HG03280 (cell line): ENCODE results near the gene SMIM14.
"Not testable (repeated sequence)": the region's sequence is repeated elsewhere in the genome, so short reads cannot be mapped to it uniquely, and the experiment has no call there.

ENCODE experiments used
- ATAC-seq: cut with Tn5 transposase; IDR thresholded peaks from one replicate; pipeline ENCODE4 v1.9.1; 2021; ENCODE audit warnings: mild to moderate bottlenecking, moderate library complexity; ENCODE audit not compliant: unreplicated experiment

The SMIM14 gene

DNA sequence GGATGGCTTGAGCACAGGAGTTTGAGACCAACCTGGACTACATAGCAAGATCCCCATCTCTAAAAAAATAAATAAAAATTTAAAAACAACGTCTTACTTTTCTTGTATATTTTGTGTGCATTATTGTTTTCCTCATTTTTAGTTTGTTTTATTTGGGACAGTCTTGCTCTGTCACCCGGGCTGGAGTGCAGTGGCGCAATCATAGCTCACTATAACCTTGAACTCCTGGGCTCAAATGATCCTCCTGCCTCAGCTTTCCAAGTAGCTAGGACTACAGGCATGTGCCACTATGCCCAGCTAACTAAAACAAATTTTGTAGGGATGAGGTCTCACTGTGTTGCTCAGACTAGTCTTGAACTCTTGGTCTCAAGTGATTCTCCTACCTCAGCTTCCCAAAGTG is 9.5 kb upstream of the SMIM14 start:
- ATAC-seq: no peak

DNA sequence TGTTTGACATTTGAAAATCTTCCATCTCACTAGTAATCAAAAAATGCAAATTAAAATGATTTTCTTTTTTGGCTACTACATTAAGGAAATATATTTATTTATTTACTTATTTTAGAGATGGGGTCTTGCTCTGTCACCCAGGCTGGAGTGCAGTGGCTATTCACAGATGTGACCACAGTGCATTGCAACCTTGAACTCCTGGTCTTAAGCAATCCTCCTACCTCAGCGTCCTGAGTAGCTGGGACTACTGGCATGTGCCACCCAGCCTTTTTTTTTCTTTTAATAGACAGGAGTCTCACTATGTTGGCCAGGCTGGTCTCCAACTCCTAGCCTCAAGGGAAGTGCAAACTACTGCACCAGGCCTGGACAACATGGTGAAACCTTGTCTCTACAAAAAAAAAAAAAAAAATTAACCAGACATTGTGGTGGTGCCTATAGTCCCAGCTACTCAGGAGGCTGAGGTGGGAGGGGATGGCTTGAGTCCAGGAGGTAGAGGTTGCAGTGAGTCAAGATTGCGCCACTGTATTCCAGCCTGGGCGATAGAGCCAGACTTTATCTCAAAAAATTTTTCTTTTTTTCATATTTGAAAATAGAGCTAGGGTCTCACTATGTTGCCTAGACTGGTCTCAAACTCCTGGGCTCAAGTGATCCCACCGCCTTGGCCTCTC is 4.4 kb upstream of the SMIM14 start:
- no peak for ATAC-seq

- ATAC-seq: no peak
Observed at GRCh38 chr4:39641451-39641850, 2.8 kb upstream of the SMIM14 start.

DNA sequence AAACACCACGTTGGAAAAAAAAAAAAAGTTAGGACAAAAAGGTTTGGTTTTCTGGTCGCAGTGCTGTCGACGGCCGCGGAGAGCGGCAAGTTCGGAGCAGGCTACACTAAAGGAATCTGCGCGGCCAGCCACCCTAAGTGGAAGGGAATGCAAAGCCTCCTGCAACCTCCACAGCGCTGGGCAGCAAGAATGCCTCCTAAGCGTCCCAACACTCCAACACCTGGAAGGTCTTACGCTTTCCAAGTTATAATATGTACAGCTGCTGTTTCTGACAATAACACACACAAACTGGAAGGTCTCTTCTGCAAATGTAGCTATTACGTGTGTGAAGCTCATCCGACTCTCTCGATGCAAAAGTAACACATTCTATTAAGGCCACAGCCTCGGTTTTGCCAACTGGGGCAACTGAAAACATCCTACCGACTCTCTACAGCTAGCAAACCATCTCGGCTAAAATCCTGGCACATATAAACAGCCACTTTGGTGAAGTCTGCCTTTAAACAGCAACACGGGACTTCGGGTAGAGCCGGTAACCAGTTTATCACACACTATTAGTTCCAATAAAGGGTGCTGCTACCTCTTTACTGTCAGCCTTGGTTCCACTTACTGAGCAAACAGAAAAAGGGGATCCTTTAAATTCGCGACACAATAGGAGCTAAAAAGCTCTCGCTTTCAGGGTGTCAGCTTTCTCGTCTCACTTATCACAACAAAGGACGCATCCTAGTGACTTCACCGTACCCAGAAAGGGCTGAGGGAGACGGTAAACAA is 895 bp downstream of the SMIM14 start:
- ATAC-seq: peak; percentile 4

GRCh38 chr4:39637221-39637585 is 1.5 kb downstream of the SMIM14 start:
- ATAC-seq: no peak

DNA sequence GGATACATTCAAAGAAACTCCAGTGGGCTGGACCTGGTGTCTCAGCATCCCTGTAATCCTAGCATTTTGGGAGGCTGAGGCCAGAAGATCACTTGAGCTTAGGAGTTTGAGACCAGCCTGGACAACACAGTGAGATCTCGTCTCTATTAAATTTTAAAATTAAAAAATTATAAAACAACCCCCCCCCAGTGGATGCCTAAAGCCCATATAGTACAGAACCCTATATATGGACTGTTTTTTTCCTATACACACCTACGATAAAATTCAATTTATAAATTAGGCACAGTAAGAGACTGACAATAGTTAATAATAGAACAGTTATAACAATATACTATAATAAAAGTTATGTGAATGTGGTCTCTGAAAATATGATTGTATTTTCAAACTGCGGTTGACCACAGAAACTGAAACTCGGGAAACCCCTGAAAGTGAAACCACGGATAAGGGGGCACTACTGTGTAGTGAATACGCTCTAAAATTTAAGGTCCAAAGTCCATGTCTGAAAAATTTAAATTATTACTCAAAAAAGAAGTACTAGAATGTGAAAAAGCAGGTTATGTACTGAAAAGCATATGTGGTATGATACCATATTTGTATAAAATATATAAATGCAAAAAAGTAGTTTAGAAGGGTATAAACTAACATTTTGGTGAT is 2.0 kb downstream of the SMIM14 start:
- no peak for ATAC-seq

DNA sequence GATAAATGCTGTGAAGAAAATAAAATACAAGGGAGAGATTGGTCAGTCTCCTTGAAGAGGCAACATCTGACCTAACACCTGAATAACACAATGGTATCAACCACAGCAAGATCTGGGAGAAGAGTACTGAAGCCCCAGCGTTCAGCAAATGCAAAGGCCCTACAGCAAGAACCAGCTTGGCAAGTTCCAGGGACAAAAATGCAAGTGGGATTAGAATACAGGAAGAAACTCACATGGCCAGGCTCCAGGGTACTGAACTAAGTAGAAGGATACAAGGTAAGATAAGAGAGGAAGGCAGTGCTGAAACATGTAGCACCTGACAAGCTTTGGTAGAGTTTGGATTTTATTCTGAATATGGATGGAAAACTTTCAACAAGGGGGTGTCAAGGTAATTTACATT is 3.6 kb downstream of the SMIM14 start:
- ATAC-seq: no peak

GRCh38 chr4:39631700-39632079 is 7.0 kb downstream of the SMIM14 start:
- peak; percentile 60 for ATAC-seq

- ATAC-seq: no peak
Observed at GRCh38 chr4:39627413-39627812, 11.3 kb downstream of the SMIM14 start.

- ATAC-seq: no peak
Observed at GRCh38 chr4:39626913-39627312, 11.8 kb downstream of the SMIM14 start.

- ATAC-seq: peak; percentile 57
Observed at GRCh38 chr4:39626261-39626660, 12.4 kb downstream of the SMIM14 start.

DNA sequence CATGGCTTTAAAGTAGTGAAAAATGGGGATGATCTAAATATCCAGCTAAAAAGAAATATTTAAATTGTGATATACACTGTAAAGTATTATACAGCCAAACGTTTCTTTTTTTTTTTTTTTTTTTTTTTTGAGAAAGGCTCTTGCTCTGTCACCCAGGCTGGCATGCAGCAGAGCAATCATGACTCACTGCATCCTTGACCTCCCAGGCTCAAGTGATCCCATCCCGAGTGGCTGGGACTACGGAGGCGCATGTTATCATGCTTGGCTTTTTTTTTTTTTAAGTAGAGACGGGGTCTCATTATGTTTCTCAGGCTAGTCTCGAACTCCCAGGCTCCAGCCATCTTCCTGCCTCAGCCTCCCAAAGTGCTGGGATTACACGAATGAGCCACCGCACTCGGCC is 17.1 kb downstream of the SMIM14 start:
- no peak for ATAC-seq

- no peak for ATAC-seq
Observed at GRCh38 chr4:39620551-39621313, 17.9 kb downstream of the SMIM14 start.

DNA sequence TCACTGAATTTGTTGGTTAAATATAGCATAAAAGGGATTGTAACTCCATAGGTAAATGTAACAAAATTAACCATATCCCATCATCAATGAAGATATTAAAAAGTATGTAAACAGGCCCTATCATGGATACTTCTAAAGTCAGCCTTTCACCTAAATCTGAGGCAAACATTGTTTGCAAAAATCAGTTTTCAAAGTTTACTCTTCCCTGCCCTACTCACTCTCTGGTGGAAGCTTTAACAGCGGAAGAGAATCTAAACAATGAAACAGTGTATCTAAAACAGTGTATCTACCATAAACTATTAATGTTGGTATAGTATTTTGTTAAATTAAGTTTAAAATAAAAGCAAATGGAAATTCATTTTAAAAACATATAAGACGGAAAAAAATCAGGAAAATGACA is 21.1 kb downstream of the SMIM14 start:
- ATAC-seq: no peak

- no peak for ATAC-seq
Observed at GRCh38 chr4:39616651-39617050, 22.0 kb downstream of the SMIM14 start.

- ATAC-seq: not testable (repeated sequence)
Observed at GRCh38 chr4:39616112-39616511, 22.6 kb downstream of the SMIM14 start.

- no peak for ATAC-seq
Observed at GRCh38 chr4:39614487-39615162, 24.0 kb downstream of the SMIM14 start.

DNA sequence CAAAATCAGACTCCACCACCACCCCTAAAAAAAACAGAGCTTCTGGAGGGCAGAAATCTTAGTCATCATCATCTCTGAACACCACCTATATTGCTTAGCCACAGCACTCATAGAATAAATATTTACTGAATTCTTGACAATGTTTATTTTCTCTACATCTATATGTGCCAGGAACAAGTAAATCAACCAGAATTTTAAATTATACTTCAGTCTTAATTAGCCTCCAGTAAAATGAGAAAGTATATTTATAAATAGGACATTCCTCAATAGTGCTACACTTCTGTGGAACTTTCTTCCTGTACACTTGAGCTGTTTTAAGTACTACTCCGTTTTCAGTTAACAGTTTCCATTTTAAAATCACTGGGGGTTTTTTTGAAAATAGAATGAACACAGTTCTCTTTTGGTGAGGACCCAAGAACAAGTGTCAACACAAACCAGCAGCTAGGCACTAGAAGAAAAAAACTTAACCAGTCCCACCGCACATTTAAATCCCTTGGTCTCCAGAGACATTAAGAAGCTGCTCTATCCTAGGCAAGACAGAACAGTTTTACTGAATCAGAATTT is 25.5 kb downstream of the SMIM14 start:
- ATAC-seq: no peak

DNA sequence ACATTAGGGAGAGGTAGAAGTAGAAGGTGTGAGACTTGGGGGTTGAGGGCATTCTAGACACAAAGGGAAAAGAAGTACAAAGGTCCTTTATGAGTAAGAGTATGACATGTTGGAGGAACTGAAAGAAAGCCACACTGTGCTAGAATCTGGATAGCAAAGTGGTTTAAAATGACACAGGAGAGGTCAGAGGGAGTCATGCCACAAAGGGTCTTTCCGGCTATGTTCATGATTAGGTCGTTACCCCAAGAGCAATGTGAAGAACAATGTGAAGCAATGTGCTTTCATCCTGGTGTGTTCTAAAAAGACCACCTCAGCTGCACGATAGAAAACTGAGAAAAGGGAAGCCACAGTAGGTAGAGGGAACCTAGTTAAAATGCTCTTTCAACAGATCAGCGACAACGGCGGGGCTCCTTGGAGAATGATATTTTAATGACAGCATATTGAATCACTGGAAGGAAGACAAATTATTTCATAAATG is 29.2 kb downstream of the SMIM14 start:
- peak; percentile 84 for ATAC-seq

DNA sequence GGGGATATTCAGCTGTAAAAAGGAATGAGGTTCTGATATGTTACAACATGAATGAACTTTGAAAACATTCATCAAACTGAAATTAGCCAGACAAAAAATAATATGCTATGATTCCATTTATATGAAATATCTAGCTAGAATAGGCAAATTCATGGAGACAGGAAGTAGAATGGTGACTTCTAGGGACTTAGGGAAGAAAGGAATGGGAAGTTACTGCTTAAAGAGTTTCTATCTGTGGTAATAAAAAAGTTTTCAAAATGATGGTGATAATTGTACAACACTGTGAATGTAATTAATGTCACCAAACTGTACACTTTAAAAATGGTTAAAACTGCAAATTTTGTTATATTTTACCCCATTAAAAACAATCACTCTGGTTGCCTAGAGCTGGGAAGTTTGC is 30.2 kb downstream of the SMIM14 start:
- no peak for ATAC-seq
